GM12892 (cell line): ENCODE measurements around the gene TNNC2.

Experiments used
- POLR2A ChIP-seq: IDR thresholded peaks from 2 replicates; pipeline ENCODE4 v1.6.1; 2011; ENCODE audit warnings: low read depth, low read length, control low read depth
- POLR2AphosphoS5 ChIP-seq: IDR thresholded peaks from 2 replicates; pipeline ENCODE4 v1.6.1; 2011; ENCODE audit warnings: low read depth, low read length, control low read depth

- TF ChIP-seq POLR2A (no peak), POLR2AphosphoS5 (no peak)
Observed at GRCh38 chr20:45827712-45828111, 600 bp upstream of the TNNC2 start.
